Activated CD4-positive, alpha-beta T cell treated with anti-CD3 and anti-CD28 coated beads, Interleukin-2, Interleukin-6, amounts not matched to agents 100 ng/mL and 50 ng/mL, durations not matched to agents 16 hours and 8 hours (primary cell): Measurements from ENCODE around the gene MAMLD1.

Experiments
- DNase-seq: peaks from one replicate; pipeline ENCODE4 v3.0.0-alpha.2; 2020

Gene MAMLD1

DNA sequence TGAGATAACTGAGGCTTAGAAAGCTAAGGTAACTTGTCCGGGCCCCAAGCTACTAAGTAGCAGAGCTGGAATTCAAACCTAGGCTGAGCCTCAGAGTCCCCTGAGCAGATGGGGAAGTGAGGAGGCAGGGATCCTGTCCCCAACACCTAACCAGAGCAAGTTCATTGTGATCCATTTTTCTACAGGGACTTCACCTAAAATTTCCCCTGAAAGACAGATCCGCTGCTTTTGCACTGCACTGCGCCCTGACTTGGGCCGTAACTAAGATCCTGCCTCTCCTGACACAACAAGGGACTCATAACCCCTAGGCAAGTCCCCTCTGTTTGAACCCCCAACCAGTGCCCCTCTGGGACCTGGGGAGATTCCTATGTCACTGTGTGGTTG lies 179.7 kb downstream of the MAMLD1 start:
- no peak for DNase-seq

DNA sequence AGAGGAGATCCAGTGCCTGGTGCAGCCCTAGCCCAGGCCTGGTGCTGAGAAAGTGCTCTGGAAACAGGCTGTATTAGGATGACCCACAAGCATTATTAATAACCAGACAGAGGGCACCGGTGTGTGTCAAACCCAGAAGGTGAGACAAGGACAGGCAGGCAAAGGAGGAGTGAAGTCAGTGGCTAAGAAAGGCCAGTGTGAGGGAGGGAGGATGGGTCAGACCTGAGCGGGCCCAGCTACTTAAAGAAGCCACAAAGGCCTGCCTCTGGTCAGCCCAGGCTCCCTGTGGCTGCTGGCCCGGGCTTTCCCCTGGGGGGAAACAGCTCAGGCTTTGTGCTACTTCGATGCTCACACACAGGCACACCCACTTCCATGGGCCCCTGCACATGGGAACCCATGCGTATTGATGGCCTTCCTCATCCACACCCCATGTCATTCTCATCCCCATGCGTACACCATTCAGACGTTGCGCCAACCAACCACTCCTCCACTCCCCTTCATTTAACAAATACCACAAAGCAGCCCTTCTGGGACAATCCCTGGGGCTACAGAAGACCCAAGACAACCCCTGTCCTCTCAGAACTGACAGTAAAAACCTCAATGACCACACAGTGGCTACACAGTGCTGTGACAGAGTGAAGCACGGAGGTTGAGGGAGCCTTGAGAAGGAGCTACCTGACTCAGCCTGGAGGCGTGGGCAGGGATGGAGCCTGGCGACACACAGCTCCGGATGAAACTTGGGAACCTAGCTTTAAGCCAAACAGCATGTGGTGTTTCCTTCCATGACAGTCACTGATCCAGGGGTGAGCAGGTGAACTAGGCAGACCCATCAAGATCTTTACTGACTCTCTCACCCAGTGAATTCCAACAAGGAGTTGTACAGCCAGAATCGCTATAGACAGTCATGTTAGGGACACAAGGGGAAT lies 180.4 kb downstream of the MAMLD1 start:
- DNase-seq, result no peak

- DNase-seq, result peak; percentile 17
These were observed 181.2 kb downstream of the MAMLD1 start for GRCh38 chrX:150544222-150544787.

DNA sequence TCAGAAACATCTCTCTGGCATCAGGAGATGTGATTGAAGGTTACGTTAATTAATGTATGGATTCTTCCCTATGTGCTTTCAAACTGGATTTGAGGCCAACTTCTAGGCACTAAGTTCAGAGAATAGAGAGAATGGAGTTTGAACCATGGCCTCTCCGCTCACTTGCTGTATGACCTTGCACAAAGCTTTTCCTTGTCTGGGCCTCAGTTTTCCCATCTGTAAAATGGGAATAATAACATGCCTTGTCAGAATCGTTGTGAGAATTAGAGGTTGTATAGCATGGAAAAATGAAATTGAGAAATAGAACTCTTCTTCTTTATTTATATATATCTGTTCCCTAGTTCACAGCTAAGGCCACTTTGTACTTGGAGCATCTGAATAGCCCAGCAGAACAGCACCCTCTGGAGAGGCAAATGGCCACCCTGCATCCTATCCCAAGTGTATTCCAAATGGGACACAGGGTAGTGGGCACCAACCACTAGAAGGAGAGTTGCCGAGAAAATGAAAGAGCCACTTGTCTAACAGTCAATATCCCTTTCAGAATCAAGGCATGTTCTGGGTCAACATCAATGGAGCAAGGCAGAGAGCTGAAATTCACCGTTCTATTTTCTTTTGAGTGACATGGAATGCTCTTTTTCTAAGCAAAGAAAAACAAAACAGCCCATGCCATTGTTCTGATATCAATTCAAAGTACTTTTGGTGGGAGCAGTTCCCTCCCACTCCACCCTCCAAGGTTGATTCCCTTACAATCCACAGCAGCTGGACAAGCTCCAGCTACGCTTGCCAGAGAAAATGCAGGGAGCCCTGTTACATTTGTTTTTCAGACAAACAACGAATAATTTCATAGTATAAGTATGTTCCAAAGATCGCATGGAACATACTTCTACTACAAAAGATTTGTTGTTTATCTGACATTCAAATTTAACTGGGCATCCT lies 182.0 kb downstream of the MAMLD1 start:
- no peak for DNase-seq

GRCh38 chrX:150546711-150547153 lies 183.6 kb downstream of the MAMLD1 start:
- no peak for DNase-seq

- no peak for DNase-seq
These were observed 184.4 kb downstream of the MAMLD1 start for GRCh38 chrX:150547375-150548115.

GRCh38 chrX:150548251-150548650 lies 185.1 kb downstream of the MAMLD1 start:
- no peak for DNase-seq

DNA sequence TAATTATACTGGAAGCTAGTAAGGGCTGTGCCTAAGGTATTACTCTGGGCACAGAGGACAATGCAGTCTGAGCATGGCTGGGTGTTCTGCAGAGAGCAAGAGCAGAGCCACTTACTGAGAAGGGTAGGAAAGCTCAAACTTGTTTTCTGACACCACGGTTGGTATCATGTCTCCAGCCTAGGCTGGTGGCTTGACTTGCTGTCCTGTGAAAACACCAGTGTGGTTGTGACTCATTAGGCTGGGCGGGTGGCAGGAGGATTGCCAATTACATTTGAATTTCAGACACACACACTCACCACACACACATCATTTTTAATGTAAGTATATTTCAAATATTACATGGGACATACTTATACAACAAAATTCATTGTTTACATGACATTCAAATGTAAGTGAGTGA lies 185.6 kb downstream of the MAMLD1 start:
- DNase-seq, result peak; percentile 43

GRCh38 chrX:150551963-150552362 lies 188.8 kb downstream of the MAMLD1 start:
- no peak for DNase-seq

DNA sequence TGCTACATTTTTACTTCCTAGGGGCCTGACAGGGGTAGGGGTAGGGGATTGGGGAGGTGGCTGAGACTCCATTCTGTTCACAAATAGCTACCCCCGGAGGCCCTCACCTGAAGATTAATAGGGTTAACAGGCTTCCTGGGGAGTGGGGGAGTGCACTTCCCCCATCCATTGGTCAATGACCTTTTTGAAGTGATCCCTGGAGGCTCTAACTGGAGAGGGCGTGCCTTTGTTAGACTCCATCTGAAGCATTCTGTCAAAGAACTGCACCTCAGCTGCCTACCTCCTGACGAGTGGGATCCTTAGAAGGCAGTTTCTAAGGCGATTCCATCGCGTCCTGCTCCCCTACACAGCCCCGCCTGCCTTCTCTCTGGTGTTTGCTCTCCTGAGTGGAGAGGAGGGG lies 195.3 kb downstream of the MAMLD1 start:
- no peak for DNase-seq
